Measurements from ENCODE around the gene TCERG1L. TPM values are rescaled to one million over a fixed set of nuclear protein-coding genes. Genes with fewer than 3 reads are reported as not detected.

TCERG1L gene
- total and polyA plus RNA-seq, 4 donors = 1.9 to 23.5 (median 14.9) TPM

DNA sequence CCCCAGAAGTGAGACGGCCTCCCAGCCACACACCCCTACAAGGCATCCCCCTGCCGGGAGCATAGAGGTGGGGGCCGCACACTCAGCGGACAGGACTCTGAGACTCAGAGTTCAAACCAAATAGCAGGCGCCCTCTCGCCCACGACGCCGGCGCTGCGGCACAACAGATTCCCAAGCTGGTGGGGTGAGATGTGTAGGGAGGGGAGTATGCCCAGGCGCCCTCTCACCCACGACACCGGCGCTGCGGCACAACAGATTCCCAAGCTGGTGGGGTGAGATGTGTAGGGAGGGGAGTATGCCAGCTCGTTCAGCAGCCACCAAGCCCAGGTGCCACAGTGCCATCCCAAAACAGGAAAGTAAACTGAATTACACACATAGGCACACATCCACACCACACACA lies 64.7 kb downstream of the TCERG1L start:
- Histone ChIP-seq H3K4me1 (ENCODE audit: control insufficient read depth, insufficient read depth, low read length) (peaks cover 30% of the 10 kb centered on the region), H3K27ac (ENCODE audit: low read depth, low read length) (no peak overlapping the region), H3K9me3 (ENCODE audit: control insufficient read depth, insufficient read depth, low read length) (no peaks in the 10 kb centered on the region), H3K36me3 (ENCODE audit: control insufficient read depth, insufficient read depth, low read length) (no peaks in the 10 kb centered on the region), H3K27me3 (ENCODE audit: control insufficient read depth, insufficient read depth, low read length) (no peaks in the 10 kb centered on the region), H3K4me3 (ENCODE audit: low read depth, low read length) (no peak overlapping the region)
- no peak for DNase-seq (ENCODE audit: low read depth in 4 of 6, low spot score in 6 of 6)
- WGBS (ENCODE audit: insufficient coverage) = 87% methylated on average over 14 of the region's 17 CpGs

- DNase-seq (ENCODE audit: low read depth in 4 of 6, low spot score in 6 of 6) = no peak
- H3K27me3 ChIP-seq (ENCODE audit: control insufficient read depth, insufficient read depth, low read length) = no peaks in the 10 kb centered on the region
Measured at GRCh38 chr10:131246089-131246488, 65.4 kb downstream of the TCERG1L start.

GRCh38 chr10:131245475-131246059 lies 66.0 kb downstream of the TCERG1L start:
- Histone ChIP-seq H3K27ac (ENCODE audit: low read depth, low read length) (no peak overlapping the region), H3K9me3 (ENCODE audit: control insufficient read depth, insufficient read depth, low read length) (no peaks in the 10 kb centered on the region), H3K4me3 (ENCODE audit: low read depth, low read length) (no peak overlapping the region), H3K4me1 (ENCODE audit: control insufficient read depth, insufficient read depth, low read length) (peaks cover 22% of the 10 kb centered on the region), H3K27me3 (ENCODE audit: control insufficient read depth, insufficient read depth, low read length) (no peaks in the 10 kb centered on the region), H3K36me3 (ENCODE audit: control insufficient read depth, insufficient read depth, low read length) (no peaks in the 10 kb centered on the region)
- WGBS (ENCODE audit: insufficient coverage) = 92% methylated on average over 22 of the region's 22 CpGs
- no peak for DNase-seq (ENCODE audit: low read depth in 4 of 6, low spot score in 6 of 6)

More at GRCh38 chr10:131246089-131246488, 65.4 kb downstream of the TCERG1L start:
- peaks cover 28% of the 10 kb centered on the region for H3K4me1 ChIP-seq (ENCODE audit: control insufficient read depth, insufficient read depth, low read length)
- no peak overlapping the region for H3K27ac ChIP-seq (ENCODE audit: low read depth, low read length)
- H3K9me3 ChIP-seq (ENCODE audit: control insufficient read depth, insufficient read depth, low read length) = no peaks in the 10 kb centered on the region
- 75% methylated on average over 4 of the region's 4 CpGs for whole genome bisulfite sequencing (ENCODE audit: insufficient coverage)
- H3K36me3 ChIP-seq (ENCODE audit: control insufficient read depth, insufficient read depth, low read length) = no peaks in the 10 kb centered on the region
- no peak overlapping the region for H3K4me3 ChIP-seq (ENCODE audit: low read depth, low read length)

- WGBS (ENCODE audit: insufficient coverage) = 83% methylated on average over 1 of the region's 1 CpG
- Histone ChIP-seq H3K36me3 (ENCODE audit: control insufficient read depth, insufficient read depth, low read length) (no peaks in the 10 kb centered on the region), H3K4me1 (ENCODE audit: control insufficient read depth, insufficient read depth, low read length) (peaks cover 17% of the 10 kb centered on the region), H3K9me3 (ENCODE audit: control insufficient read depth, insufficient read depth, low read length) (no peaks in the 10 kb centered on the region), H3K4me3 (ENCODE audit: low read depth, low read length) (no peak overlapping the region), H3K27me3 (ENCODE audit: control insufficient read depth, insufficient read depth, low read length) (no peaks in the 10 kb centered on the region), H3K27ac (ENCODE audit: low read depth, low read length) (no peak overlapping the region)
- DNase-seq (ENCODE audit: low read depth in 4 of 6, low spot score in 6 of 6) = no peak
Measured at GRCh38 chr10:131244836-131245235, 66.7 kb downstream of the TCERG1L start.

DNA sequence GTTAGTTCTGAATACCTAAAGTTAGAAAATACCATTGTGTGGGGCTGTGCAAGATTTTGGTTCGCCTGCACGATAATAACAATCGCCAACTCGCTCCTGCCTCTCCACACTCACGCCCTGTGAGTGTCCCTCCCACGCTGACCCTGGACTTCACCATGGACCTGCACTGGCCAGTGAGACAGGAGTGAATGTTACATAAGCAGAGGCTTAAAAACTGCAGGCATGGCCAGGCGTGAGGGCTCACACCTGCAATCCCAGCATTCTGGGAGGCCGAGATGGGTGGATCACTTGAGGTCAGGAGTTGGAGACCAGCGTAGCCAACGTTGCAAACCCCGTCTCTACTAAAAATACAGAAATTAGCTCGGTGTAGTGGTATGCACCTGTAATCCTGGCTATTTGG lies 68.4 kb downstream of the TCERG1L start:
- Histone ChIP-seq H3K9me3 (ENCODE audit: control insufficient read depth, insufficient read depth, low read length) (no peaks in the 10 kb centered on the region), H3K36me3 (ENCODE audit: control insufficient read depth, insufficient read depth, low read length) (peaks cover 2% of the 10 kb centered on the region), H3K27me3 (ENCODE audit: control insufficient read depth, insufficient read depth, low read length) (peaks cover 4% of the 10 kb centered on the region), H3K4me1 (ENCODE audit: control insufficient read depth, insufficient read depth, low read length) (peaks cover 14% of the 10 kb centered on the region), H3K27ac (ENCODE audit: low read depth, low read length) (no peak overlapping the region), H3K4me3 (ENCODE audit: low read depth, low read length) (no peak overlapping the region)
- DNase-seq (ENCODE audit: low read depth in 4 of 6, low spot score in 6 of 6) = no peak
- 99% methylated on average over 10 of the region's 12 CpGs for WGBS (ENCODE audit: insufficient coverage)

- H3K27ac ChIP-seq (ENCODE audit: low read depth, low read length) = no peak overlapping the region
- no peaks in the 10 kb centered on the region for H3K9me3 ChIP-seq (ENCODE audit: control insufficient read depth, insufficient read depth, low read length)
- WGBS (ENCODE audit: insufficient coverage) = 18% methylated on average over 8 of the region's 8 CpGs
- H3K4me3 ChIP-seq (ENCODE audit: low read depth, low read length) = no peak overlapping the region
- peaks cover 14% of the 10 kb centered on the region for H3K4me1 ChIP-seq (ENCODE audit: control insufficient read depth, insufficient read depth, low read length)
- DNase-seq (ENCODE audit: low read depth in 4 of 6, low spot score in 6 of 6) = peak in 2 of 6 donors; percentile 60 to 76
- H3K36me3 ChIP-seq (ENCODE audit: control insufficient read depth, insufficient read depth, low read length) = peaks cover 4% of the 10 kb centered on the region
- peaks cover 4% of the 10 kb centered on the region for H3K27me3 ChIP-seq (ENCODE audit: control insufficient read depth, insufficient read depth, low read length)
Measured at GRCh38 chr10:131242007-131242406, 69.5 kb downstream of the TCERG1L start.

DNA sequence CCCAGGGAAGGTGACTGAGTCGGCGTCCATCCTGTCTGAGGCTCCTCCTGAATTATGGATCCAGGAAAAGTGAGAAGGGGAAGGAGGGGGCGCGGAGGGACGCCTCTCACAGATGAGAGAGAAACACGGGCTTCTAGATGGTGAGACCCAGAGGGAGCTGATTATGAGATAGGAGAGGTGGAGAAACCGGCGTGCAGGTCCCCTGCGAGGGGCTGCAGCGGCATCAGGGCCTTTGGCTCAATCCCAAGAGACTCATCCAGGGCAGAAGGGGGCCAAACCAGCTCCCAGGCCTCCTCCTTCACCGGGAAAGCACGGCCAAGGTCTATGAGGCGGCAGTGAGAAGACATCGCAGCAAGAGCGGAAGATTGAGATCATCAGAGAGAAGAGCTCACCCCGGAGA lies 70.8 kb downstream of the TCERG1L start:
- DNase-seq (ENCODE audit: low read depth in 4 of 6, low spot score in 6 of 6) = no peak
- peaks cover 14% of the 10 kb centered on the region for H3K4me1 ChIP-seq (ENCODE audit: control insufficient read depth, insufficient read depth, low read length)
- H3K4me3 ChIP-seq (ENCODE audit: low read depth, low read length) = no peak overlapping the region
- H3K9me3 ChIP-seq (ENCODE audit: control insufficient read depth, insufficient read depth, low read length) = no peaks in the 10 kb centered on the region
- 88% methylated on average over 16 of the region's 16 CpGs for WGBS (ENCODE audit: insufficient coverage)
- peaks cover 6% of the 10 kb centered on the region for H3K36me3 ChIP-seq (ENCODE audit: control insufficient read depth, insufficient read depth, low read length)
- no peak overlapping the region for H3K27ac ChIP-seq (ENCODE audit: low read depth, low read length)
- peaks cover 4% of the 10 kb centered on the region for H3K27me3 ChIP-seq (ENCODE audit: control insufficient read depth, insufficient read depth, low read length)

DNA sequence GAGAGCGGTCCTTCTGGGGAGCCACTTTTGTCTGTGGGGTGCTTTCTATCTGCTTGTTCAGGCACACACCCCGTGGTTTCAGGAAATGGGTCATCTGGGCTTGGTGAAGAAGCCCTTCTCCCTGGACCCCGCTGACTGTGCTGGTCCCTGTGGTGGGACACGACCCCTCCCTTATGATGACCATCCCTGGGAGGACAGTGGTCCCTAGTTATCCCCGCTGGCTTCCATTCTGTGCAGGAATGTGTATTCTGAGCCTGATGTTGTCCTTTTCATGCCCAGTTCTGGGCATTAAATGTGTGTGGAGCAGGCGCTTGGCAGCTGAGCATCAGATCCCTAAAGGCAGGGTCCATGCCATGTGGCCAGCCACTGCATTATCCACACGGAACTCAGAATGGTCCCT lies 71.6 kb downstream of the TCERG1L start:
- H3K27ac ChIP-seq (ENCODE audit: low read depth, low read length) = no peak overlapping the region
- peaks cover 6% of the 10 kb centered on the region for H3K36me3 ChIP-seq (ENCODE audit: control insufficient read depth, insufficient read depth, low read length)
- H3K9me3 ChIP-seq (ENCODE audit: control insufficient read depth, insufficient read depth, low read length) = no peaks in the 10 kb centered on the region
- DNase-seq (ENCODE audit: low read depth in 4 of 6, low spot score in 6 of 6) = no peak
- H3K4me1 ChIP-seq (ENCODE audit: control insufficient read depth, insufficient read depth, low read length) = peaks cover 14% of the 10 kb centered on the region
- H3K4me3 ChIP-seq (ENCODE audit: low read depth, low read length) = no peak overlapping the region
- H3K27me3 ChIP-seq (ENCODE audit: control insufficient read depth, insufficient read depth, low read length) = peaks cover 4% of the 10 kb centered on the region
- WGBS (ENCODE audit: insufficient coverage) = 81% methylated on average over 6 of the region's 7 CpGs

- H3K4me3 ChIP-seq (ENCODE audit: low read depth, low read length) = no peak overlapping the region
- peaks cover 6% of the 10 kb centered on the region for H3K36me3 ChIP-seq (ENCODE audit: control insufficient read depth, insufficient read depth, low read length)
- H3K4me1 ChIP-seq (ENCODE audit: control insufficient read depth, insufficient read depth, low read length) = peaks cover 14% of the 10 kb centered on the region
- no peak for DNase-seq (ENCODE audit: low read depth in 4 of 6, low spot score in 6 of 6)
- WGBS (ENCODE audit: insufficient coverage) = 51% methylated on average over 11 of the region's 13 CpGs
- peaks cover 4% of the 10 kb centered on the region for H3K27me3 ChIP-seq (ENCODE audit: control insufficient read depth, insufficient read depth, low read length)
- no peaks in the 10 kb centered on the region for H3K9me3 ChIP-seq (ENCODE audit: control insufficient read depth, insufficient read depth, low read length)
- no peak overlapping the region for H3K27ac ChIP-seq (ENCODE audit: low read depth, low read length)
Measured at GRCh38 chr10:131239450-131239849, 72.1 kb downstream of the TCERG1L start.

DNA sequence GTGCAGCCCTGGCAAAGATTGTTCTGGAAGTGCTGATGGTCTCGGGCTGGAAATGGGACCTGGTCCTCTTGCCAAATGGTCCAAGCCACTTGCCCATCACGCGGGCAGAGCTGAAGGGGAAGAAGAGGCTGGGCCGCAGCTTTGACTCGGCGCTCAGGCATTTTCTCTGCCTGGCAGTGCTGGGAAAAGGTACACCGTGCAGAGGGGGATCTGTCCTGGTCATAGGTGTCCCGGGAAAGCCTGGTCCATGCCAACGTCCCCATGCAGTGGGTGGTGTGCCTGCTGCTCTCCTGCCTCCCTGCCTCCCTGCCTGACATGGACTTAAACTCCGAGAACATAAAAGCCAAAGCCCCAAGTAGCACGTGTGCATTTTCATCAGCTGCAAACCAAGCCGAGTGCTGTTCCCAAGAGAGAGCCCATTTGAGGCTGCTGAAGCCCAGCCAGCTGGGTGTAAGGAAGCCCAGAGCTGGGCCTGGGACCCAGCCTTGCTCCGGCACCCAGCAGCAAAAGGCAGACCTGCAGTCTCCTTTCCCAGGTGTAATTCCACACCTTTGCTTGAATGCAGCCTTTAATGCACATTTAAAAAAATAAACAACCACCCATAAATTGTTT lies 72.7 kb downstream of the TCERG1L start:
- H3K27me3 ChIP-seq (ENCODE audit: control insufficient read depth, insufficient read depth, low read length) = peaks cover 4% of the 10 kb centered on the region
- H3K4me3 ChIP-seq (ENCODE audit: low read depth, low read length) = no peak overlapping the region
- H3K27ac ChIP-seq (ENCODE audit: low read depth, low read length) = no peak overlapping the region
- H3K4me1 ChIP-seq (ENCODE audit: control insufficient read depth, insufficient read depth, low read length) = peaks cover 14% of the 10 kb centered on the region
- H3K36me3 ChIP-seq (ENCODE audit: control insufficient read depth, insufficient read depth, low read length) = peaks cover 6% of the 10 kb centered on the region
- peak in 1 of 6 donors; percentile 52 for DNase-seq (ENCODE audit: low read depth in 4 of 6, low spot score in 6 of 6)
- WGBS (ENCODE audit: insufficient coverage) = 74% methylated on average over 13 of the region's 13 CpGs
- no peaks in the 10 kb centered on the region for H3K9me3 ChIP-seq (ENCODE audit: control insufficient read depth, insufficient read depth, low read length)

All from spinal cord (tissue), 10 donors.